Astrocyte (in vitro differentiated cells and primary cell): ENCODE data around the gene PINK1. TPM values are rescaled to one million over a fixed set of nuclear protein-coding genes. Genes with fewer than 3 reads are reported as not detected.

ENCODE experiments used
- DNase-seq: peaks from one replicate; pipeline ENCODE4 v3.0.0-alpha.2; 2010; ENCODE audit warnings: low read depth
- FAIRE-seq: peaks from 2 replicates; lab custom pipeline; 2011; peaks lifted over from hg19 to GRCh38; lab: Jason Lieb, UNC
- H2AFZ ChIP-seq: 2 replicates; pipeline ENCODE4 v1.6.0; 2012; ENCODE audit warnings: low read depth, low read length, inconsistent platforms
- H3K27ac ChIP-seq: 2 replicates; pipeline ENCODE4 v1.5.1; 2011; ENCODE audit warnings: low read depth, low read length, inconsistent platforms
- H3K27me3 ChIP-seq: 2 replicates; pipeline ENCODE4 v1.6.0; 2011; ENCODE audit warnings: low read length, inconsistent platforms; ENCODE audit not compliant: insufficient read depth
- H3K36me3 ChIP-seq: 2 replicates; pipeline ENCODE4 v1.5.1; 2011; ENCODE audit warnings: low read length, inconsistent platforms; ENCODE audit not compliant: insufficient read depth
- H3K4me1 ChIP-seq: 2 replicates; pipeline ENCODE4 v1.5.1; 2011; ENCODE audit warnings: low read length, inconsistent platforms; ENCODE audit not compliant: insufficient read depth
- H3K4me2 ChIP-seq: 2 replicates; pipeline ENCODE4 v1.6.0; 2012; ENCODE audit warnings: low read length, inconsistent platforms
- H3K4me3 ChIP-seq: 2 replicates; pipeline ENCODE4 v1.5.1; 2011; ENCODE audit warnings: low read depth, mild to moderate bottlenecking, low read length, inconsistent platforms; ENCODE audit not compliant: insufficient read depth
- H3K79me2 ChIP-seq: 2 replicates; pipeline ENCODE4 v1.6.0; 2012; ENCODE audit warnings: mild to moderate bottlenecking, low read length, inconsistent platforms; ENCODE audit not compliant: insufficient read depth
- H3K9ac ChIP-seq: 2 replicates; pipeline ENCODE4 v1.6.0; 2012; ENCODE audit warnings: mild to moderate bottlenecking, low read length, inconsistent platforms
- H3K9me3 ChIP-seq: 2 replicates; pipeline ENCODE4 v1.5.1; 2012; ENCODE audit warnings: low read depth, mild to moderate bottlenecking, low read length, inconsistent platforms; ENCODE audit not compliant: insufficient read depth
- H4K20me1 ChIP-seq: 2 replicates; pipeline ENCODE4 v1.6.0; 2012; ENCODE audit warnings: low read length, inconsistent platforms; ENCODE audit not compliant: insufficient read depth
- H3K27ac Mint-ChIP-seq: one replicate; pipeline ENCODE4 v1.8.0; 2021; ENCODE audit warnings: mild to moderate bottlenecking, mixed read lengths; ENCODE audit not compliant: unreplicated experiment
- H3K27me3 Mint-ChIP-seq: one replicate; pipeline ENCODE4 v1.8.0; 2021; ENCODE audit warnings: low read depth, mixed read lengths; ENCODE audit not compliant: unreplicated experiment
- H3K36me3 Mint-ChIP-seq: one replicate; pipeline ENCODE4 v1.8.0; 2021; ENCODE audit warnings: low read depth, mixed read lengths; ENCODE audit not compliant: unreplicated experiment
- H3K4me1 Mint-ChIP-seq: one replicate; pipeline ENCODE4 v1.8.0; 2021; ENCODE audit warnings: low read depth, mixed read lengths; ENCODE audit not compliant: unreplicated experiment
- H3K4me3 Mint-ChIP-seq: one replicate; pipeline ENCODE4 v1.8.0; 2021; ENCODE audit warnings: mild to moderate bottlenecking, moderate library complexity, mixed read lengths; ENCODE audit not compliant: unreplicated experiment
- H3K9me3 Mint-ChIP-seq: one replicate; pipeline ENCODE4 v1.8.0; 2021; ENCODE audit warnings: mild to moderate bottlenecking, mixed read lengths; ENCODE audit not compliant: unreplicated experiment
- CTCF ChIP-seq: IDR thresholded peaks from 2 replicates; pipeline ENCODE4 v1.5.1; 2011; ENCODE audit warnings: low read depth, mild to moderate bottlenecking, inconsistent platforms, low read length, moderate library complexity; ENCODE audit not compliant: insufficient read depth
- EZH2 ChIP-seq: IDR thresholded peaks from 2 replicates; pipeline ENCODE4 v1.6.1; 2012; ENCODE audit warnings: mild to moderate bottlenecking, low read length, inconsistent platforms; ENCODE audit not compliant: insufficient read depth
- total RNA-seq: library from RNA; stranded (reverse); gene quantifications from 2 replicates; pipeline ENCODE4 v1.2.1, GENCODE V29; 2021

The PINK1 gene
- total RNA-seq, 1 donor from 2014 or later, result 25.6 TPM

DNA sequence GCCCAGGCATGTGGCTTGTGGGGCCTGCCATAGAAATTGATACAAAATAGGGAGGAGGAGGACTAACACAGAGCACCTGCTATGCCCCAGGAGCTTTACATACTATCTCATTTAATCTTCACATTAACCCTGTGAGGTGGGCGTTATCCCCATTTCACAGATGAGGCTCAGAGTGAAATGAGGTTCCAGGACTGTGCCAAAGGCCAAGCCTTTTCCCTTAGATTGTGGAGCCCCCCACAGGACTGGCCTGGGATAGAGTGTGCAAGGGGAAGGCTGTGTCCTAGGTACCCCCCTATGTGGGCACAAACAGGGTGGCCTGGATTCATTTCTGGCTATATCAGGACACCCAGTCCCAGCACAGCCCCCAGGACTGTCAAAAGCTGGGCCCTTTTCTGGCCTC lies 30.1 kb downstream of the PINK1 start:
- FAIRE-seq (no peak), DNase-seq (no peak)
- H3K27me3 ChIP-seq, result no peaks in the 10 kb centered on the region
- no peak overlapping the region for H3K4me3 ChIP-seq
- Mint-ChIP-seq H3K27me3 (no peaks in the 10 kb centered on the region), H3K36me3 (peaks cover 1% of the 10 kb centered on the region), H3K9me3 (no peaks in the 10 kb centered on the region), H3K4me3 (peak overlapping the region; percentile 92), H3K4me1 (peaks cover 1% of the 10 kb centered on the region), H3K27ac (no peak overlapping the region)
- no peaks in the 10 kb centered on the region for H3K9me3 ChIP-seq
- no peak overlapping the region for H3K27ac ChIP-seq
- no peak overlapping the region for H3K9ac ChIP-seq
- H3K79me2 ChIP-seq, result peaks cover 29% of the 10 kb centered on the region
- peaks cover 5% of the 10 kb centered on the region for H3K36me3 ChIP-seq
- H2AFZ ChIP-seq, result no peak overlapping the region
- H3K4me2 ChIP-seq, result no peak overlapping the region
- H4K20me1 ChIP-seq, result peaks cover 21% of the 10 kb centered on the region
- TF ChIP-seq EZH2, result no peak
- no peak for TF ChIP-seq CTCF
- peaks cover 13% of the 10 kb centered on the region for H3K4me1 ChIP-seq

GRCh38 chr1:20663969-20664715 lies 30.9 kb downstream of the PINK1 start:
- H3K36me3 ChIP-seq, result peaks cover 3% of the 10 kb centered on the region
- no peaks in the 10 kb centered on the region for H3K27me3 ChIP-seq
- no peak overlapping the region for H3K9ac ChIP-seq
- H3K9me3 ChIP-seq, result no peaks in the 10 kb centered on the region
- H2AFZ ChIP-seq, result no peak overlapping the region
- H3K4me1 Mint-ChIP-seq, result peaks cover 1% of the 10 kb centered on the region
- no peak overlapping the region for H3K27ac Mint-ChIP-seq
- TF ChIP-seq EZH2 (no peak), CTCF (no peak)
- no peak overlapping the region for H3K4me2 ChIP-seq
- no peak overlapping the region for H3K27ac ChIP-seq
- no peak for FAIRE-seq
- H3K79me2 ChIP-seq, result peaks cover 21% of the 10 kb centered on the region
- no peak for DNase-seq
- no peaks in the 10 kb centered on the region for H3K27me3 Mint-ChIP-seq
- H3K4me3 ChIP-seq, result no peak overlapping the region
- H3K36me3 Mint-ChIP-seq, result peaks cover under 1% of the 10 kb centered on the region
- no peaks in the 10 kb centered on the region for H3K9me3 Mint-ChIP-seq
- H3K4me3 Mint-ChIP-seq, result no peak overlapping the region
- H3K4me1 ChIP-seq, result peaks cover 13% of the 10 kb centered on the region
- peaks cover 17% of the 10 kb centered on the region for H4K20me1 ChIP-seq

DNA sequence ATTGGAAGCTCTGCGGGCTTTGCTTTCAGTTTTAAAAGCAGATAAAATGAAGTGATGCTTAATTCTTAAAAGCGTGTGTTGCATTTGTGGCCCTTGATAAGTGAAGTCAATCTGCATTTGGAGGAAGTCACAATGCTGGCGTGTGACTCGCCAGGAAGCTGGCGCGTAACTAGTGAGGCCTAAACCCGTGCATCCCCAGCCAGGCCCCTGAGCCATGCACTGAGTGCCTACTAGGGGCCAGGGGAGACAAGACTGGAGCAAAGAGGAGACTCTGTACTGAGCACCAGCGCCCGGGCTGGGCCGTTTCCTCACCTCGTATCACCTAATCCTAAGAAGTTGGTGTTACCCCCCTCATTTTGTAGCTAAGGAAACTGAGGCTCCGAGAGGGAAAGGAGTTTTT lies 32.5 kb downstream of the PINK1 start:
- Mint-ChIP-seq H3K27me3 (no peaks in the 10 kb centered on the region), H3K36me3 (no peaks in the 10 kb centered on the region), H3K4me3 (no peak overlapping the region), H3K4me1 (no peaks in the 10 kb centered on the region), H3K9me3 (no peaks in the 10 kb centered on the region), H3K27ac (no peak overlapping the region)
- peaks cover 3% of the 10 kb centered on the region for H3K4me1 ChIP-seq
- H3K36me3 ChIP-seq, result no peaks in the 10 kb centered on the region
- DNase-seq (no peak), FAIRE-seq (no peak)
- H3K27me3 ChIP-seq, result no peaks in the 10 kb centered on the region
- no peak overlapping the region for H3K4me2 ChIP-seq
- no peak for TF ChIP-seq EZH2
- TF ChIP-seq CTCF, result no peak
- peaks cover 1% of the 10 kb centered on the region for H4K20me1 ChIP-seq
- H3K27ac ChIP-seq, result no peak overlapping the region
- H3K79me2 ChIP-seq, result peaks cover 5% of the 10 kb centered on the region
- H2AFZ ChIP-seq, result no peak overlapping the region
- no peak overlapping the region for H3K4me3 ChIP-seq
- H3K9ac ChIP-seq, result no peak overlapping the region
- no peaks in the 10 kb centered on the region for H3K9me3 ChIP-seq
